ENCODE measurements around the gene STARD13. TPM values are rescaled to one million over a fixed set of nuclear protein-coding genes. Genes with fewer than 3 reads are reported as not detected.
A peak's percentile ranks its signal among the peaks of the same experiment; 100 is the strongest.

STARD13 gene
- total RNA-seq, 1 donor = 11.0 TPM

- DNase-seq (ENCODE audit: low read depth) = no peak
- H3K4me3 ChIP-seq (ENCODE audit: low read depth, low read length) = no peak overlapping the region
- no peak for TF ChIP-seq CTCF (IDR thresholded peaks at IDR 0.05; ENCODE audit: insufficient read depth, low read length)
These were observed 219.2 kb downstream of the STARD13 start for GRCh38 chr13:33066329-33066728.

- DNase-seq (ENCODE audit: low read depth) = no peak
- H3K4me3 ChIP-seq (ENCODE audit: low read depth, low read length) = no peak overlapping the region
- TF ChIP-seq CTCF (IDR thresholded peaks at IDR 0.05; ENCODE audit: insufficient read depth, low read length) = no peak
These were observed 224.7 kb downstream of the STARD13 start for GRCh38 chr13:33060815-33061214.

- no peak for TF ChIP-seq CTCF (IDR thresholded peaks at IDR 0.05; ENCODE audit: insufficient read depth, low read length)
These were observed 226.7 kb downstream of the STARD13 start for GRCh38 chr13:33058776-33059327.

GRCh38 chr13:33057019-33057780, 228.4 kb downstream of the STARD13 start:
- H3K4me3 ChIP-seq (ENCODE audit: low read depth, low read length) = no peak overlapping the region
- TF ChIP-seq CTCF (IDR thresholded peaks at IDR 0.05; ENCODE audit: insufficient read depth, low read length) = peak; percentile 77
- peak; percentile 62 for DNase-seq (ENCODE audit: low read depth)

More at GRCh38 chr13:33058776-33059327, 226.7 kb downstream of the STARD13 start:
- H3K4me3 ChIP-seq (ENCODE audit: low read depth, low read length) = no peak overlapping the region
- DNase-seq (ENCODE audit: low read depth) = no peak

- DNase-seq (ENCODE audit: low read depth) = peak; percentile 32
- no peak overlapping the region for H3K4me3 ChIP-seq (ENCODE audit: low read depth, low read length)
- TF ChIP-seq CTCF (IDR thresholded peaks at IDR 0.05; ENCODE audit: insufficient read depth, low read length) = no peak
These were observed 232.0 kb downstream of the STARD13 start for GRCh38 chr13:33053397-33054066.

All from fibroblast of the aortic adventitia (primary cell).